ENCODE results near the gene RFX8.

- TF ChIP-seq POLR2A (IDR thresholded peaks at IDR 0.05; ENCODE audit: low read depth, low read length) (no peak), CTCF (IDR thresholded peaks at IDR 0.05; ENCODE audit: extremely low read depth in 1 of 2, insufficient read depth in 1 of 2, low read depth in 1 of 2, low read length in 2 of 2) (no peak), EZH2 (IDR thresholded peaks at IDR 0.05; ENCODE audit: borderline replicate concordance, low read depth, low read length, severe bottlenecking) (no peak), POLR2AphosphoS5 (IDR thresholded peaks at IDR 0.05; ENCODE audit: insufficient read depth, low read depth, low read length) (no peak), FOS (IDR thresholded peaks at IDR 0.05; ENCODE audit: borderline replicate concordance, insufficient read depth, low read length) (no peak), MAX (IDR thresholded peaks at IDR 0.05; ENCODE audit: insufficient read depth, insufficient read length) (no peak), MYC (IDR thresholded peaks at IDR 0.05; ENCODE audit: low read depth, low read length) (no peak), JUN (IDR thresholded peaks at IDR 0.05; ENCODE audit: borderline replicate concordance, insufficient read depth, insufficient read length, low read depth) (no peak)
Measured at GRCh38 chr2:101400506-101401325, 74.2 kb downstream of the RFX8 start.

Measured in endothelial cell of umbilical vein (primary cell).